Testis (tissue), 2 donors: Measurements from ENCODE around the gene ARHGAP25.

Source experiments
- CTCF ChIP-seq, 3 experiments: fragments of 450-650 bp in 2 of 3; fragments of 200-600 bp in 1 of 3; sonication (generic) in 1 of 3; IDR thresholded peaks; one replicate each; pipeline ENCODE4 v1.5.1; 2016 to 2019; ENCODE audit warnings: antibody characterized with exemption in 3 of 3, mild to moderate bottlenecking in 2 of 3, moderate library complexity in 1 of 3
- POLR2A ChIP-seq: fragments of 450-650 bp; IDR thresholded peaks from one replicate; pipeline ENCODE4 v1.6.1; 2017; ENCODE audit warnings: antibody characterized with exemption, mild to moderate bottlenecking, moderate library complexity

GRCh38 chr2:68700560-68700959, 34.1 kb upstream of the ARHGAP25 start:
- no peak for TF ChIP-seq POLR2A
- no peak for TF ChIP-seq CTCF (IDR thresholded peaks at IDR 0.05)
